Measurements from ENCODE around the gene THRB.

- TF ChIP-seq CTCF (IDR thresholded peaks at IDR 0.05): no peak
- TF ChIP-seq POLR2A (IDR thresholded peaks at IDR 0.05): no peak
Observed at GRCh38 chr3:24192469-24193056, 302.1 kb downstream of the THRB start.
